Upper lobe of left lung (tissue), 6 donors: Measurements from ENCODE around the gene CUX1. TPM values are rescaled to one million over a fixed set of nuclear protein-coding genes. Genes with fewer than 3 reads are reported as not detected.

Source experiments
- ATAC-seq, 2 donors: fragments of 200-7000 bp; cut with Tn5 transposase; one replicate each; pipeline ENCODE4 v1.9.1; 2022; ENCODE audit warnings: mild to moderate bottlenecking in 2 of 2, moderate library complexity in 2 of 2; ENCODE audit not compliant: low FRiP score in 2 of 2
- DNase-seq, 2 donors: peaks; one replicate each; pipeline ENCODE4 v3.0.0-alpha.2; 2019 to 2020
- H3K27ac ChIP-seq, 4 donors: fragments of 200-600 bp; sonication (generic); one replicate each; pipeline ENCODE4 v1.5.1; 2016 to 2019
- H3K27me3 ChIP-seq, 4 donors: fragments of 200-600 bp; sonication (generic); one replicate each; pipeline ENCODE4 v1.5.1; 2017 to 2019
- H3K36me3 ChIP-seq, 4 donors: fragments of 200-600 bp; sonication (generic); one replicate each; pipeline ENCODE4 v1.5.1; 2016 to 2019
- H3K4me1 ChIP-seq, 4 donors: fragments of 200-600 bp; sonication (generic); one replicate each; pipeline ENCODE4 v1.5.1; 2018 to 2019
- H3K4me3 ChIP-seq, 4 donors: fragments of 200-600 bp; sonication (generic); one replicate each; pipeline ENCODE4 v1.5.1; 2017 to 2019; ENCODE audit warnings: mild to moderate bottlenecking in 2 of 4, moderate library complexity in 1 of 4
- H3K9me3 ChIP-seq, 4 donors: fragments of 200-600 bp; sonication (generic); one replicate each; pipeline ENCODE4 v1.5.1; 2018 to 2019
- EP300 ChIP-seq, 4 donors: sonication (generic); formaldehyde crosslinking; IDR thresholded peaks; one replicate each; pipeline ENCODE4 v1.5.1; 2017; ENCODE audit warnings: antibody characterized with exemption in 4 of 4, control low read depth in 2 of 4
- POLR2A ChIP-seq, 4 donors: fragments of 450-650 bp; IDR thresholded peaks; one replicate each; pipeline ENCODE4 v1.5.1; 2016 to 2017; ENCODE audit warnings: antibody characterized with exemption in 4 of 4, mild to moderate bottlenecking in 2 of 4
- POLR2AphosphoS5 ChIP-seq, 2 donors: sonication (generic); formaldehyde crosslinking; IDR thresholded peaks; one replicate each; pipeline ENCODE4 v1.5.1; 2017; ENCODE audit warnings: antibody characterized with exemption in 2 of 2
- WGBS, 2 donors: methylation state at CpG; one replicate each; pipeline ENCODE4 v1.1.5; 2017 to 2018; 5-methylcytosine and 5-hydroxymethylcytosine counted together
- total RNA-seq, 6 donors: library from RNA; depleted of rRNA in 4 of 6; stranded (reverse); fragments of >200 nt in 4 of 6; gene quantifications; one replicate each; pipeline versions ENCODE4 v1.1.0 to v1.2.1, GENCODE V29; 2016 to 2021
- TF ChIP-seq, protein P1 (sequence below), 6 experiments: fragments of 450-650 bp in 4 of 6; fragments of 200-600 bp in 2 of 6; sonication (generic) in 2 of 6; IDR thresholded peaks; one replicate each; pipeline ENCODE4 v1.5.1; 2016 to 2019; ENCODE audit warnings: antibody characterized with exemption in 6 of 6
- donor health status: DM: no; HTN: no; CAD: no; lungs with moderate emphysema.
- donor health status: DM: no; HTN: yes; CAD: no; lungs with severe emphysema.

The CUX1 gene
- total RNA-seq, 6 donors from 2014 or later, result 106 to 188 (median 115) TPM

DNA sequence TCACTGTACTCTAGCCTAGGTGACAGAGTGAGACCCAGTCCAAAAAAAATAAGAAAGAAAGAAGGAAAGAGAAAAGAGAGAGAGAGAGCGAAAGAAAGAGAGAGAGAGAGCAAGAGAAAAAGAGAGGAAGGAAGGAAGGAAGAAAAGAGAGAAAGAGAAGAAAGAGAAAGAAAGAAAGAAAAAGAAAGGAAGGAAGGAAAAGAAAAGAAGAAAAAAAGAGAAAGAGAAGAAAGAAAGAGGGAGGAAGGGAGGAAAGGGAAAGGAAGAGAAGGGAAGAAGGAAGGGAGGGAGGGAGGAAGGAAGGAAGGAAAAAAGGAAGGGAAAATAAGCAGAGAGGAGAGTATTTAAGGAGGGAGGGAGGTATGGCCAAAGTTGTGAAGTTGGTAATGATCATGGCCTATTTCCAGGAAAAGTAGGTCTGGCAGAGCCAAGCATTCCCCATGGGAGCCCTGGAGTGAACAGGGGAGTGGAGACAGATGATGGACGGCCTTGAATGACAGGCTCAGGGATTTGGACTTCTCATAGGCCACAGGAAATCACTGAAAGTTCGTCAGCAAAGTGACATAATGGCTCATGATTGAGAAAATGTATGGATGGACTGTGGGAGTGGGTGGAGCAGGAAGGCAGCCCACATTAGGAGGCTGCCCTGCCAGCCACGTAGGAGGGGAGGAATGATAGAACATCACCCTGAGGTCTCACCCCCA lies 44.8 kb upstream of the CUX1 start:
- Histone ChIP-seq H3K4me3 (no peak overlapping the region), H3K27ac (no peak overlapping the region), H3K4me1 (no peaks in the 10 kb centered on the region), H3K27me3 (no peaks in the 10 kb centered on the region), H3K36me3 (no peaks in the 10 kb centered on the region), H3K9me3 (no peaks in the 10 kb centered on the region)
- DNase-seq (no peak), ATAC-seq (no peak)
- TF ChIP-seq POLR2A (IDR thresholded peaks at IDR 0.05) (no peak), EP300 (IDR thresholded peaks at IDR 0.05) (no peak), POLR2AphosphoS5 (IDR thresholded peaks at IDR 0.05) (no peak)
- TF ChIP-seq, protein P1, sequence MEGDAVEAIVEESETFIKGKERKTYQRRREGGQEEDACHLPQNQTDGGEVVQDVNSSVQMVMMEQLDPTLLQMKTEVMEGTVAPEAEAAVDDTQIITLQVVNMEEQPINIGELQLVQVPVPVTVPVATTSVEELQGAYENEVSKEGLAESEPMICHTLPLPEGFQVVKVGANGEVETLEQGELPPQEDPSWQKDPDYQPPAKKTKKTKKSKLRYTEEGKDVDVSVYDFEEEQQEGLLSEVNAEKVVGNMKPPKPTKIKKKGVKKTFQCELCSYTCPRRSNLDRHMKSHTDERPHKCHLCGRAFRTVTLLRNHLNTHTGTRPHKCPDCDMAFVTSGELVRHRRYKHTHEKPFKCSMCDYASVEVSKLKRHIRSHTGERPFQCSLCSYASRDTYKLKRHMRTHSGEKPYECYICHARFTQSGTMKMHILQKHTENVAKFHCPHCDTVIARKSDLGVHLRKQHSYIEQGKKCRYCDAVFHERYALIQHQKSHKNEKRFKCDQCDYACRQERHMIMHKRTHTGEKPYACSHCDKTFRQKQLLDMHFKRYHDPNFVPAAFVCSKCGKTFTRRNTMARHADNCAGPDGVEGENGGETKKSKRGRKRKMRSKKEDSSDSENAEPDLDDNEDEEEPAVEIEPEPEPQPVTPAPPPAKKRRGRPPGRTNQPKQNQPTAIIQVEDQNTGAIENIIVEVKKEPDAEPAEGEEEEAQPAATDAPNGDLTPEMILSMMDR (IDR thresholded peaks at IDR 0.05), result no peak
- WGBS, 2 donors, result 48 to 59% methylated on average over 4 of the region's 4 CpGs

DNA sequence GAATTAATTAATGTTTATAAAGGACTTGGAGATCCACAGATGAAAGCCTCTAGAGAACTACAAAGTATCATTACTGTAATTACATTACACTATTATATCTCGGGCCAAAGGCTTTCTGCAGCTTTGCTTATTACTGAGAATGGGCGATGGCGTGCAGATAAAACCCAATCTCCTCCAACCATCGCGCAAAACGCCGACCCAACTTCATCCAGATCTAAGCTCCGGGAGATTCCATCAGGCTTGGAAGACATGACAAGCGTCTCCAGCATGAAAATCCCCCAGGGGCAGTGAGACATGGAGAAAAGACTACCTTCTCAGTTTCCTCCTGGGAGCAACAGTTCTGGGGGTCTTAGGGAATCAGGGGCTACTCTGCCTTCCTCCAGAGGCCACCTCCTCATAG lies 42.2 kb upstream of the CUX1 start:
- no peak for DNase-seq
- Histone ChIP-seq H3K4me3 (no peak overlapping the region), H3K27me3 (no peaks in the 10 kb centered on the region), H3K27ac (no peak overlapping the region), H3K36me3 (no peaks in the 10 kb centered on the region), H3K4me1 (no peaks in the 10 kb centered on the region), H3K9me3 (no peaks in the 10 kb centered on the region)
- WGBS, 2 donors, result 90 to 94% methylated on average over 9 of the region's 9 CpGs
- no peak for ATAC-seq
- TF ChIP-seq POLR2A (IDR thresholded peaks at IDR 0.05), result no peak
- TF ChIP-seq EP300 (IDR thresholded peaks at IDR 0.05), result no peak
- no peak for TF ChIP-seq POLR2AphosphoS5 (IDR thresholded peaks at IDR 0.05)
- TF ChIP-seq, protein P1 (IDR thresholded peaks at IDR 0.05), result no peak

DNA sequence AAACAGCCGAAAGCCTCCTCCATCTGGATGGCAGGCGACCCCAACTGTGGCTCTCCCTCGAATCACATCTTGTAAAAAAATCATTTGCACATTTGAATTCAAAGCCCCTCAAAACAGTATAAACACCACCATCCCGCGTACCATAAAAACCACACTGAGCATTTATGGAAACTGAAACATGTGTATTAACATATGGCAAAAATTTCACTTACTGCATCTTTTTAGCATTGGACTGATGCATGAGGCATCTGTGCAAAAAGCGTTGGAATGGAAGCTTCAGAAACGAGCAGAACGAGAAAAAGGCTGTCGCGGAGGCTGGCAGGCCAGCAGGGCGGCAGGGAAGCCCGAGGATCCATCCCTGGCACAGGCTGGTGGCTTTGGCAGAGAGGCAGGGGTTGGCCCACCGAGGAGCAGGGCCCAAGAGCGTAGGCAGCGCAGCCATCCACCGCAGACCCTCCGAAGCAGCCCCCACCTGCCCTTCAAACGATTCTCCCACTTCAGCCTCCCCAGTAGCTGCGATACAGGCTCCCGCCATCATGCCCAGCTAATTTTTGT lies 39.3 kb upstream of the CUX1 start:
- H3K4me3 ChIP-seq, result no peak overlapping the region
- peak in 1 of 2 donors; percentile 75 for DNase-seq
- 88 to 92% methylated on average over 20 of the region's 20 CpGs for WGBS, 2 donors
- H3K36me3 ChIP-seq, result no peaks in the 10 kb centered on the region
- no peaks in the 10 kb centered on the region for H3K9me3 ChIP-seq
- no peaks in the 10 kb centered on the region for H3K27me3 ChIP-seq
- TF ChIP-seq POLR2AphosphoS5 (IDR thresholded peaks at IDR 0.05) (no peak), EP300 (IDR thresholded peaks at IDR 0.05) (no peak), POLR2A (IDR thresholded peaks at IDR 0.05) (no peak)
- TF ChIP-seq, protein P1 (IDR thresholded peaks at IDR 0.05), result no peak
- no peaks in the 10 kb centered on the region for H3K4me1 ChIP-seq
- ATAC-seq, result no peak
- H3K27ac ChIP-seq, result no peak overlapping the region

DNA sequence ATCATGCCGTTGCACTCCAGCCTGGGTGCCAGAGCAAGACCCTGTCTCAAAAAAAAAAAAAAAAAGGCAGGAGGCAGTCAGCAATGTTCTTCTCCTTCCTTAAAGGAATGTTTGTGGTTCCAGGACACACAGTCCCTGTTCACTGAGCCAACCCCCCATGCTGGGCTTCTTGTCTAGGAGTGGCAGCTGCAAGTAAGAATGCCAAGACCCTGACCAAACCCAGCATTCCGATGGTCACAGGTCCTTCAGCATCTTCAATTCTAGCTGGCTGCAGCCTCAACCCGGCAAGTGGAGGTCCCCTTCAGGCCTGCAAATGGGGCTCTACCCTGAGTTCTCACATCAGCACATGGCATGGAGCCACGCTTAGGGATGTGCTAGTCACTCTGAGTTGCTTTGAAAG lies 38.2 kb upstream of the CUX1 start:
- no peak for TF ChIP-seq POLR2AphosphoS5 (IDR thresholded peaks at IDR 0.05)
- TF ChIP-seq POLR2A (IDR thresholded peaks at IDR 0.05), result no peak
- TF ChIP-seq, protein P1 (IDR thresholded peaks at IDR 0.05), result no peak
- TF ChIP-seq EP300 (IDR thresholded peaks at IDR 0.05), result no peak
- 90 to 100% methylated on average over 2 to 4 of the region's 4 CpGs for WGBS, 2 donors
- H3K27ac ChIP-seq, result no peak overlapping the region
- H3K9me3 ChIP-seq, result no peaks in the 10 kb centered on the region
- H3K27me3 ChIP-seq, result no peaks in the 10 kb centered on the region
- no peaks in the 10 kb centered on the region for H3K36me3 ChIP-seq
- peaks cover 0 to 4% (median 2%) of the 10 kb centered on the region in 4 donors for H3K4me1 ChIP-seq
- DNase-seq (no peak), ATAC-seq (no peak)
- no peak overlapping the region for H3K4me3 ChIP-seq

DNA sequence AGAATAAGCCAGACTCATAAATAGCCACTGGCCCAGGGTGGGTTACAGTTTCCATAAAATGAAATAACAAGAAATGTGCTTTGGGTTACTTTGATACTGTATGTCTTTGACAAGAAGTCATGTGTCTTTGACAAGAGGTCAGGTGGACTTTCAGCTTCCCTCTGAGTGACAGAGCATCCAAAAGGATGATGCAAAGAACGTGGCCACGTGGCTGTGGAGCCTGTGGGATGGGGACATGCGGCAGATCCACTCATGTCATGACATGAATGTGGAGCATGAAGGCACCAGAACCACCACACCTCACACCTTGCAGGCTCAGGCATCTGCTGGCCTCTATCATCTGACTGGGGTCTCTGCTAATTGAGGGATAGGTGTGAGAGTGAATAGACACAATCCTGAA lies 37.1 kb upstream of the CUX1 start:
- Histone ChIP-seq H3K36me3 (no peaks in the 10 kb centered on the region), H3K4me3 (no peak overlapping the region), H3K9me3 (no peaks in the 10 kb centered on the region), H3K27ac (no peak overlapping the region), H3K27me3 (no peaks in the 10 kb centered on the region), H3K4me1 (peaks cover 0 to 10% (median 2%) of the 10 kb centered on the region in 4 donors)
- TF ChIP-seq, protein P1 (IDR thresholded peaks at IDR 0.05), result no peak
- TF ChIP-seq POLR2AphosphoS5 (IDR thresholded peaks at IDR 0.05) (no peak), EP300 (IDR thresholded peaks at IDR 0.05) (no peak), POLR2A (IDR thresholded peaks at IDR 0.05) (no peak)
- ATAC-seq (no peak), DNase-seq (no peak)
- 82% methylated on average over 3 of the region's 3 CpGs for WGBS, 2 donors
